ENCODE measurements around the gene HES4.
"Not testable (repeated sequence)": the region's sequence is repeated elsewhere in the genome, so short reads cannot be mapped to it uniquely, and the experiment has no call there.

Gene HES4

DNA sequence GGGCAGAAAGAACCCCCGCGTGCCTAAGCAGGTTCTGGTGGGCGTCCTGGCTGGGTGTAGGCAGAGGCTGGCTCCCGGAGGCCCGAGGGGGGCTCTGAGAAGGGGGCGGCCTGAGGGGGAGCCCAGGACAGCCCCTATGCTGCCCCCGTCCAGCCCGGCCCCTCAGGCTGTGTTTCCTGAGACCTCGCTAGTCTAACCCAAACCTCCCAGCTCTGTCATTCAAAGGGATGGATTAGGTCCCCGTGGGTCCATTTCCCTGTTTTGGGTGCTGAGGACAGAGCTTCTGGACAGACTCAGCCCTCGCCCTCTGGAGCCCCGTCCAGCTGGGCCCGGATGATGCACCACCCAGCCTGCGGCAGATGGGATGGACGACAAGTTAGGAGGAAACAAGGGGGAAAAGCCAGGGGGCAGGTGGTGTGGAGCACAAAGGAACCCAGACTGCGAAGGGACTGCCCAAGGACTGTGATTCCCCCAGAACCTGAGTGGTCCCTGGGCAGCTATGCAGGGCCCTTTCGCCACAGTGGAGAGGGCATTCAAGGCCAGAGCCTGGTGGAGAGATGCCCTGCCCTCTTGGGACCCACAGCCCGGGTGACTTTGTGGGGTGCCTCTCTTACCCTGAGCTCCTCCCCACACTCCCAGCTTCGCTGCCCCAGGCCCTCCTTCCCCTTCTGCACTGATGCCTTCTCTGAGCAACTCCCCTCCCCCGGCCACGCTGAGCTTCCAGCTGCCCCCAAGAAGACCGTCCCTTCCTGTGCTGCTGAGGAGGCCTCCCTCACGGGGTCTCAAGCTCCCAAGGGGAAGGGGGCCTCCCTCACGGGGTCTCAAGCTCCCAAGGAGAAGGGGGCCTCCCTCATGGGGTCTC is 2.8 kb downstream of the HES4 start:
- H4K20me1 ChIP-seq (ENCODE audit: insufficient read depth, low read length): no peaks in the 10 kb centered on the region
- no peaks in the 10 kb centered on the region for H3F3A ChIP-seq (ENCODE audit: insufficient read depth, low read length)
- H3K9me2 ChIP-seq (replicated peaks; ENCODE audit: insufficient read depth, low read length): no peaks in the 10 kb centered on the region
- no peak overlapping the region for H3K27ac ChIP-seq (ENCODE audit: low read length)
- H3K9ac ChIP-seq (ENCODE audit: low read length): no peak overlapping the region
- no peaks in the 10 kb centered on the region for H3K79me2 ChIP-seq (ENCODE audit: low read length)
- no peak overlapping the region for H3K4me2 ChIP-seq (ENCODE audit: low read depth, low read length)
- H3K27me3 ChIP-seq (replicated peaks; ENCODE audit: insufficient read depth, low read length): peaks cover 81% of the 10 kb centered on the region
- no peaks in the 10 kb centered on the region for H3K9me3 ChIP-seq (replicated peaks; ENCODE audit: insufficient read depth, low read length)
- no peak for DNase-seq
- no peak overlapping the region for H3K4me3 ChIP-seq (ENCODE audit: low read length)
- no peak for TF ChIP-seq EZH2 (optimal IDR thresholded peaks at IDR 0.05; ENCODE audit: low read depth, low read length)
- TF ChIP-seq, protein P1, sequence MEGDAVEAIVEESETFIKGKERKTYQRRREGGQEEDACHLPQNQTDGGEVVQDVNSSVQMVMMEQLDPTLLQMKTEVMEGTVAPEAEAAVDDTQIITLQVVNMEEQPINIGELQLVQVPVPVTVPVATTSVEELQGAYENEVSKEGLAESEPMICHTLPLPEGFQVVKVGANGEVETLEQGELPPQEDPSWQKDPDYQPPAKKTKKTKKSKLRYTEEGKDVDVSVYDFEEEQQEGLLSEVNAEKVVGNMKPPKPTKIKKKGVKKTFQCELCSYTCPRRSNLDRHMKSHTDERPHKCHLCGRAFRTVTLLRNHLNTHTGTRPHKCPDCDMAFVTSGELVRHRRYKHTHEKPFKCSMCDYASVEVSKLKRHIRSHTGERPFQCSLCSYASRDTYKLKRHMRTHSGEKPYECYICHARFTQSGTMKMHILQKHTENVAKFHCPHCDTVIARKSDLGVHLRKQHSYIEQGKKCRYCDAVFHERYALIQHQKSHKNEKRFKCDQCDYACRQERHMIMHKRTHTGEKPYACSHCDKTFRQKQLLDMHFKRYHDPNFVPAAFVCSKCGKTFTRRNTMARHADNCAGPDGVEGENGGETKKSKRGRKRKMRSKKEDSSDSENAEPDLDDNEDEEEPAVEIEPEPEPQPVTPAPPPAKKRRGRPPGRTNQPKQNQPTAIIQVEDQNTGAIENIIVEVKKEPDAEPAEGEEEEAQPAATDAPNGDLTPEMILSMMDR (IDR thresholded peaks at IDR 0.05; ENCODE audit: low read length): no peak
- no peak for TF ChIP-seq EZH2phosphoT487 (IDR thresholded peaks at IDR 0.05; ENCODE audit: low read length)
- H2AFZ ChIP-seq (ENCODE audit: low read length): no peak overlapping the region
- H3K4me1 ChIP-seq (ENCODE audit: low read length): no peaks in the 10 kb centered on the region
- H3K36me3 ChIP-seq (replicated peaks; ENCODE audit: insufficient read depth, low read length): no peaks in the 10 kb centered on the region

DNA sequence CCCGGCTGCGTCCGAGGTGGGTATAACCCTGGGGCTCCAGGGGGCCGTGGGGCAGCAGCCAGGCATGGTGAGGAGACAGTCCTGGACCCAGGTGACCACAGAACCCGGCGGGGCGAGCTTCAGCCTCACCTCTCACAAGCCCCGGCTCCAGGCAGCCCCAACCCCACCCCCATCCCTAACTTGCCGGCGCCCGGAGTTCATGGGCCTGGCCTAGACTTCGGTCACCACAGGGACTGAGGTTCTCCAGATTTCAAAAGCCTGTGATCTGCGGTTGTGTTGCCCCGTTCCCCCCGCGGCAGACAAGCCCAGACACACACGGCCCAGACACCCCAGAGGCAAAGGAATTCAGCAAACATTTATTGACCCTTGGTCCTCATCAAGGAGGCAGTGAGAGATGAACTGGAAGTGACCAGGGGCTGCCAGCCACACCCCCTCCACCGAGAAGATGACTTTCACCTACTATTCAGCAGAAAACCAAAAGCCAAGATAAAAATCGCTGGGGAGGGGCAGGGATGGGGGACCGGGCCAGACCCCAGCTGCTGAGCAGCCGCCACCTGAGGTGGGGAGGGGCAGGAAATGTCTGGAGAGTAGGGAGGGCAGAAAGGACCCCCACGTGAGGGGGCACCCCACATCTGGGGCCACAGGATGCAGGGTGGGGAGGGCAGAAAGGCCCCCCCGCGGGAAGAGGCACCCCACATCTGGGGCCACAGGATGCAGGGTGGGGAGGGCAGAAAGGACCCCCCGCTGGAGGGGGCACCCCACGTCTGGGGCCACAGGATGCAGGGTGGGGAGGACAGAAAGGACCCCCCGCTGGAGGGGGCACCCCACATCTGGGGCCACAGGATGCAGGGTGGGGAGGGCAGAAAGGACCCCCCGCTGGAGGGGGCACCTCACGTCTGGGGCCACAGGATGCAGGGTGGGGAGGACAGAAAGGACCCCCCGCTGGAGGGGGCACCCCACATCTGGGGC is 3.9 kb downstream of the HES4 start:
- Histone ChIP-seq H3K4me2 (ENCODE audit: low read depth, low read length) (no peak overlapping the region), H3K4me3 (ENCODE audit: low read length) (no peak overlapping the region), H3K4me1 (ENCODE audit: low read length) (no peaks in the 10 kb centered on the region), H4K20me1 (ENCODE audit: insufficient read depth, low read length) (no peaks in the 10 kb centered on the region), H3K79me2 (ENCODE audit: low read length) (no peaks in the 10 kb centered on the region), H3F3A (ENCODE audit: insufficient read depth, low read length) (no peaks in the 10 kb centered on the region), H2AFZ (ENCODE audit: low read length) (no peak overlapping the region), H3K9me3 (replicated peaks; ENCODE audit: insufficient read depth, low read length) (no peaks in the 10 kb centered on the region), H3K27me3 (replicated peaks; ENCODE audit: insufficient read depth, low read length) (peaks cover 81% of the 10 kb centered on the region), H3K27ac (ENCODE audit: low read length) (no peak overlapping the region), H3K36me3 (replicated peaks; ENCODE audit: insufficient read depth, low read length) (no peaks in the 10 kb centered on the region), H3K9ac (ENCODE audit: low read length) (no peak overlapping the region), H3K9me2 (replicated peaks; ENCODE audit: insufficient read depth, low read length) (no peaks in the 10 kb centered on the region)
- no peak for TF ChIP-seq EZH2phosphoT487 (IDR thresholded peaks at IDR 0.05; ENCODE audit: low read length)
- TF ChIP-seq, protein P1 (IDR thresholded peaks at IDR 0.05; ENCODE audit: low read length): no peak
- DNase-seq: no peak

DNA sequence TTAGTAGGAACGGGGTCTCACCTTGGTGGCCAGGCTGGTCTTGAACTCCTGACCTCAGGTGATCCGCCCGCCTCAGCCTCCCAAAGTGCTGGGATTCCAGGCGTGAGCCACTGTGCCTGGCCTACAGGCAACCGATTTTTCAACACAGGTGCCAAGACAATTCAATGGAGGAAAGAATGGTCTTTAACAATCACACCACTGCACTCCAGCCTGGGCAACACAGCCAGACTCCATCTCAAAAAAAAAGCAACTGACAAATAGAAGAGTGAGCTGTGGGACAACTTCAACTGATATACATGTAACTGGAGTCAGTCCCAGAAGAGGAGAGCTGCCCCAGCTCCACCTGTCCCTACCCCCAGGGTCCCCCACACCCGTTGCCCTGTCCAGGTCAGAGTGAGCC is 5.4 kb downstream of the HES4 start:
- H3K9ac ChIP-seq (ENCODE audit: low read length); H3K4me3 ChIP-seq (ENCODE audit: low read length); H3K79me2 ChIP-seq (ENCODE audit: low read length); H3F3A ChIP-seq (ENCODE audit: insufficient read depth, low read length); H4K20me1 ChIP-seq (ENCODE audit: insufficient read depth, low read length); DNase-seq; H3K27ac ChIP-seq (ENCODE audit: low read length); H3K9me3 ChIP-seq (replicated peaks; ENCODE audit: insufficient read depth, low read length); H3K4me2 ChIP-seq (ENCODE audit: low read depth, low read length); H3K36me3 ChIP-seq (replicated peaks; ENCODE audit: insufficient read depth, low read length); H2AFZ ChIP-seq (ENCODE audit: low read length); H3K9me2 ChIP-seq (replicated peaks; ENCODE audit: insufficient read depth, low read length); H3K4me1 ChIP-seq (ENCODE audit: low read length): not testable (repeated sequence)
- H3K27me3 ChIP-seq (replicated peaks; ENCODE audit: insufficient read depth, low read length): peaks cover 86% of the 10 kb centered on the region

Data from MM.1S (cell line).